ENCODE measurements around the gene ATF4. TPM values are rescaled to one million over a fixed set of nuclear protein-coding genes. Genes with fewer than 3 reads are reported as not detected.
A peak's percentile ranks its signal among the peaks of the same experiment; 100 is the strongest.

ATF4 gene
- total RNA-seq, 3 donors from 2014 or later: 201 to 581 (median 205) TPM

GRCh38 chr22:39474351-39475111 lies 45.8 kb upstream of the ATF4 start:
- no peak for TF ChIP-seq CTCF (IDR thresholded peaks at IDR 0.05)
- DNase-seq (peak in 2 of 3 donors; percentile 70 to 74), ATAC-seq (peak; percentile 39)
- H3K9me3 ChIP-seq: no peaks in the 10 kb centered on the region
- H3K4me1 ChIP-seq (ENCODE audit: low read depth): peaks cover 37% of the 10 kb centered on the region
- H3K36me3 ChIP-seq (ENCODE audit: low read depth): no peaks in the 10 kb centered on the region
- H3K4me3 ChIP-seq: no peak overlapping the region
- intact Hi-C loops (cut with DNase I, micrococcal nuclease): no loop called here

- no peak for ATAC-seq
- Histone ChIP-seq H3K4me1 (ENCODE audit: low read depth) (peaks cover 32% of the 10 kb centered on the region), H3K9me3 (no peaks in the 10 kb centered on the region), H3K4me3 (no peak overlapping the region), H3K36me3 (ENCODE audit: low read depth) (no peaks in the 10 kb centered on the region)
- no peak for TF ChIP-seq CTCF (IDR thresholded peaks at IDR 0.05)
- intact Hi-C loops (cut with DNase I, micrococcal nuclease): no loop called here
- DNase-seq: no peak
Observed at GRCh38 chr22:39475337-39475736, 45.0 kb upstream of the ATF4 start.

- peaks cover 32% of the 10 kb centered on the region for H3K4me1 ChIP-seq (ENCODE audit: low read depth)
- H3K4me3 ChIP-seq: no peak overlapping the region
- TF ChIP-seq CTCF (IDR thresholded peaks at IDR 0.05): no peak
- no peak for ATAC-seq
- DNase-seq: no peak
- H3K9me3 ChIP-seq: no peaks in the 10 kb centered on the region
- intact Hi-C loops (cut with DNase I, micrococcal nuclease): no loop called here
- H3K36me3 ChIP-seq (ENCODE audit: low read depth): no peaks in the 10 kb centered on the region
Observed at GRCh38 chr22:39475902-39476301, 44.5 kb upstream of the ATF4 start.

- DNase-seq: no peak
- TF ChIP-seq CTCF (IDR thresholded peaks at IDR 0.05): no peak
- H3K9me3 ChIP-seq: no peaks in the 10 kb centered on the region
- no peak overlapping the region for H3K4me3 ChIP-seq
- no peak for ATAC-seq
- peaks cover 31% of the 10 kb centered on the region for H3K4me1 ChIP-seq (ENCODE audit: low read depth)
- intact Hi-C loops (cut with DNase I, micrococcal nuclease): no loop called here
- H3K36me3 ChIP-seq (ENCODE audit: low read depth): no peaks in the 10 kb centered on the region
Observed at GRCh38 chr22:39476664-39477063, 43.7 kb upstream of the ATF4 start.

- Histone ChIP-seq H3K4me1 (ENCODE audit: low read depth) (peaks cover 25% of the 10 kb centered on the region), H3K4me3 (no peak overlapping the region), H3K36me3 (ENCODE audit: low read depth) (no peaks in the 10 kb centered on the region), H3K9me3 (no peaks in the 10 kb centered on the region)
- intact Hi-C loops (cut with DNase I, micrococcal nuclease): no loop called here
- ATAC-seq (no peak), DNase-seq (no peak)
- no peak for TF ChIP-seq CTCF (IDR thresholded peaks at IDR 0.05)
Observed at GRCh38 chr22:39477542-39477941, 42.8 kb upstream of the ATF4 start.

All from mucosa of descending colon (tissue), 3 donors.